Measurements from ENCODE around the gene MRPS2.

DNA sequence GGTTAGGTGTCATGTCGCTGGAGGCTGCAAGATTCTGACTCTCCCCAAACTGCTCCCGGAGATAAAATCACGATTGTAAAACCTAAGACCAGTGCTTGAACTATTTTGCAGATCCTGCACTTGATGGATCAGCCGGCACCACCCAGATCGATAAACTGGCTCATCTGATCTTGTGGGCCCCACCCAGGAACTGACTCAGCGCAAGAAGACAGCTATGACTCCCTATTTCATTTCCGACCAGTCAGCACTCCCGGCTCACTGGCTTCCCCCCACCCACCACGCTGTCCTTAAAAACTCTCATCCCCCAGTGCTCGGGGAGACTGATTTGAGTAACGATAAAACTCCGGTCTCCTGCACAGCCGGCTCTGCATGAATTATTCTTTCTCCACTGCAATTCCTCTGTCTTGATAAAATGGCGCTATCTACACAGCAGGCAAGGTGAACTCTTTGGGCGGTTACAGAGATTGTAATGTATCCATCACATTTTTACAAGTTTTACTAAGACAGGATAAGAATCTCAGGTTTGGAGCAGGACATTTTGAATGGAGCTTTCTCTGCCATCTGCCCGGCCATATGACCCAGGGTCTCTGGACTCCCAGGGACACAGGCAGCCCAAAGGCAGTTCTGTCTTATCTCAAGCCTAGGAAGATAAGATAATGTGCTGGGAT is 31.5 kb upstream of the MRPS2 start:
- TF ChIP-seq, protein P1, sequence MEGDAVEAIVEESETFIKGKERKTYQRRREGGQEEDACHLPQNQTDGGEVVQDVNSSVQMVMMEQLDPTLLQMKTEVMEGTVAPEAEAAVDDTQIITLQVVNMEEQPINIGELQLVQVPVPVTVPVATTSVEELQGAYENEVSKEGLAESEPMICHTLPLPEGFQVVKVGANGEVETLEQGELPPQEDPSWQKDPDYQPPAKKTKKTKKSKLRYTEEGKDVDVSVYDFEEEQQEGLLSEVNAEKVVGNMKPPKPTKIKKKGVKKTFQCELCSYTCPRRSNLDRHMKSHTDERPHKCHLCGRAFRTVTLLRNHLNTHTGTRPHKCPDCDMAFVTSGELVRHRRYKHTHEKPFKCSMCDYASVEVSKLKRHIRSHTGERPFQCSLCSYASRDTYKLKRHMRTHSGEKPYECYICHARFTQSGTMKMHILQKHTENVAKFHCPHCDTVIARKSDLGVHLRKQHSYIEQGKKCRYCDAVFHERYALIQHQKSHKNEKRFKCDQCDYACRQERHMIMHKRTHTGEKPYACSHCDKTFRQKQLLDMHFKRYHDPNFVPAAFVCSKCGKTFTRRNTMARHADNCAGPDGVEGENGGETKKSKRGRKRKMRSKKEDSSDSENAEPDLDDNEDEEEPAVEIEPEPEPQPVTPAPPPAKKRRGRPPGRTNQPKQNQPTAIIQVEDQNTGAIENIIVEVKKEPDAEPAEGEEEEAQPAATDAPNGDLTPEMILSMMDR (IDR thresholded peaks at IDR 0.05), result no peak
- TF ChIP-seq POLR2AphosphoS5 (IDR thresholded peaks at IDR 0.05; ENCODE audit: insufficient read depth in 1 of 2, low read depth in 1 of 2) (no peak), POLR2A (IDR thresholded peaks at IDR 0.05) (no peak)

Measured in vagina (tissue), 2 donors.